ENCODE results near the gene ZNF207.
"Not testable (repeated sequence)": the region's sequence is repeated elsewhere in the genome, so short reads cannot be mapped to it uniquely, and the experiment has no call there.

ZNF207 gene

GRCh38 chr17:32356750-32357149 is 6.8 kb downstream of the ZNF207 start:
- H3K36me3 ChIP-seq (ENCODE audit: insufficient read depth, low read length): peaks cover 82% of the 10 kb centered on the region
- H3K27me3 ChIP-seq (ENCODE audit: control insufficient read depth, insufficient read depth, low read length): no peaks in the 10 kb centered on the region
- H3K9me3 ChIP-seq (replicated peaks; ENCODE audit: low read length): no peaks in the 10 kb centered on the region
- H3K9ac ChIP-seq (ENCODE audit: low read depth, low read length): no peak overlapping the region
- H3K4me1 ChIP-seq (ENCODE audit: control insufficient read depth, insufficient read depth, low read length): peaks cover 24% of the 10 kb centered on the region
- H3K4me2 ChIP-seq (ENCODE audit: low read length): no peak overlapping the region
- no peak overlapping the region for H3K4me3 ChIP-seq (ENCODE audit: low read length)

- Histone ChIP-seq H3K9ac (ENCODE audit: low read depth, low read length) (no peak overlapping the region), H3K4me1 (ENCODE audit: control insufficient read depth, insufficient read depth, low read length) (peaks cover 16% of the 10 kb centered on the region), H3K36me3 (ENCODE audit: insufficient read depth, low read length) (peaks cover 81% of the 10 kb centered on the region), H3K9me3 (replicated peaks; ENCODE audit: low read length) (no peaks in the 10 kb centered on the region), H3K27me3 (ENCODE audit: control insufficient read depth, insufficient read depth, low read length) (no peaks in the 10 kb centered on the region), H3K4me3 (ENCODE audit: low read length) (no peak overlapping the region), H3K4me2 (ENCODE audit: low read length) (no peak overlapping the region)
These were observed 7.7 kb downstream of the ZNF207 start for GRCh38 chr17:32357615-32358014.

GRCh38 chr17:32361270-32361669 is 11.3 kb downstream of the ZNF207 start:
- no peaks in the 10 kb centered on the region for H3K9me3 ChIP-seq (replicated peaks; ENCODE audit: low read length)
- H3K27me3 ChIP-seq (ENCODE audit: control insufficient read depth, insufficient read depth, low read length): no peaks in the 10 kb centered on the region
- H3K36me3 ChIP-seq (ENCODE audit: insufficient read depth, low read length): peaks cover 88% of the 10 kb centered on the region
- no peaks in the 10 kb centered on the region for H3K4me1 ChIP-seq (ENCODE audit: control insufficient read depth, insufficient read depth, low read length)
- H3K4me2 ChIP-seq (ENCODE audit: low read length): no peak overlapping the region
- no peak overlapping the region for H3K4me3 ChIP-seq (ENCODE audit: low read length)
- H3K9ac ChIP-seq (ENCODE audit: low read depth, low read length): no peak overlapping the region

- no peak overlapping the region for H3K4me3 ChIP-seq (ENCODE audit: low read length)
- no peaks in the 10 kb centered on the region for H3K9me3 ChIP-seq (replicated peaks; ENCODE audit: low read length)
- H3K4me2 ChIP-seq (ENCODE audit: low read length): no peak overlapping the region
- H3K9ac ChIP-seq (ENCODE audit: low read depth, low read length): no peak overlapping the region
- H3K36me3 ChIP-seq (ENCODE audit: insufficient read depth, low read length): peaks cover 92% of the 10 kb centered on the region
- no peaks in the 10 kb centered on the region for H3K4me1 ChIP-seq (ENCODE audit: control insufficient read depth, insufficient read depth, low read length)
- no peaks in the 10 kb centered on the region for H3K27me3 ChIP-seq (ENCODE audit: control insufficient read depth, insufficient read depth, low read length)
These were observed 20.5 kb downstream of the ZNF207 start for GRCh38 chr17:32370426-32370825.

- no peaks in the 10 kb centered on the region for H3K27me3 ChIP-seq (ENCODE audit: control insufficient read depth, insufficient read depth, low read length)
- H3K9me3 ChIP-seq (replicated peaks; ENCODE audit: low read length): no peaks in the 10 kb centered on the region
- H3K4me1 ChIP-seq (ENCODE audit: control insufficient read depth, insufficient read depth, low read length): peaks cover 4% of the 10 kb centered on the region
- H3K36me3 ChIP-seq (ENCODE audit: insufficient read depth, low read length): peaks cover 78% of the 10 kb centered on the region
- no peak overlapping the region for H3K4me3 ChIP-seq (ENCODE audit: low read length)
- no peak overlapping the region for H3K9ac ChIP-seq (ENCODE audit: low read depth, low read length)
- no peak overlapping the region for H3K4me2 ChIP-seq (ENCODE audit: low read length)
These were observed 32.7 kb downstream of the ZNF207 start for GRCh38 chr17:32382526-32383223.

- Histone ChIP-seq H3K9me3 (replicated peaks; ENCODE audit: low read length) (no peaks in the 10 kb centered on the region), H3K4me1 (ENCODE audit: control insufficient read depth, insufficient read depth, low read length) (peaks cover 4% of the 10 kb centered on the region), H3K27me3 (ENCODE audit: control insufficient read depth, insufficient read depth, low read length) (no peaks in the 10 kb centered on the region), H3K4me2 (ENCODE audit: low read length) (no peak overlapping the region), H3K36me3 (ENCODE audit: insufficient read depth, low read length) (peaks cover 72% of the 10 kb centered on the region), H3K4me3 (ENCODE audit: low read length) (no peak overlapping the region), H3K9ac (ENCODE audit: low read depth, low read length) (no peak overlapping the region)
These were observed 34.0 kb downstream of the ZNF207 start for GRCh38 chr17:32383926-32384434.

GRCh38 chr17:32385121-32385520 is 35.2 kb downstream of the ZNF207 start:
- Histone ChIP-seq H3K27me3 (ENCODE audit: control insufficient read depth, insufficient read depth, low read length) (no peaks in the 10 kb centered on the region), H3K36me3 (ENCODE audit: insufficient read depth, low read length) (peaks cover 62% of the 10 kb centered on the region), H3K4me2 (ENCODE audit: low read length) (no peak overlapping the region), H3K4me3 (ENCODE audit: low read length) (no peak overlapping the region), H3K9me3 (replicated peaks; ENCODE audit: low read length) (no peaks in the 10 kb centered on the region), H3K9ac (ENCODE audit: low read depth, low read length) (no peak overlapping the region), H3K4me1 (ENCODE audit: control insufficient read depth, insufficient read depth, low read length) (peaks cover 4% of the 10 kb centered on the region)

GRCh38 chr17:32385971-32386370 is 36.0 kb downstream of the ZNF207 start:
- Histone ChIP-seq H3K4me3 (ENCODE audit: low read length) (no peak overlapping the region), H3K9me3 (replicated peaks; ENCODE audit: low read length) (no peaks in the 10 kb centered on the region), H3K4me2 (ENCODE audit: low read length) (no peak overlapping the region), H3K4me1 (ENCODE audit: control insufficient read depth, insufficient read depth, low read length) (peaks cover 4% of the 10 kb centered on the region), H3K9ac (ENCODE audit: low read depth, low read length) (no peak overlapping the region), H3K36me3 (ENCODE audit: insufficient read depth, low read length) (peaks cover 54% of the 10 kb centered on the region), H3K27me3 (ENCODE audit: control insufficient read depth, insufficient read depth, low read length) (no peaks in the 10 kb centered on the region)

- Histone ChIP-seq H3K9me3 (replicated peaks; ENCODE audit: low read length) (no peaks in the 10 kb centered on the region), H3K27me3 (ENCODE audit: control insufficient read depth, insufficient read depth, low read length) (no peaks in the 10 kb centered on the region), H3K4me3 (ENCODE audit: low read length) (no peak overlapping the region), H3K9ac (ENCODE audit: low read depth, low read length) (no peak overlapping the region), H3K4me2 (ENCODE audit: low read length) (no peak overlapping the region), H3K36me3 (ENCODE audit: insufficient read depth, low read length) (peaks cover 46% of the 10 kb centered on the region), H3K4me1 (ENCODE audit: control insufficient read depth, insufficient read depth, low read length) (peaks cover 4% of the 10 kb centered on the region)
These were observed 36.9 kb downstream of the ZNF207 start for GRCh38 chr17:32386844-32387243.

GRCh38 chr17:32388128-32388527 is 38.2 kb downstream of the ZNF207 start:
- H3K9ac ChIP-seq (ENCODE audit: low read depth, low read length); H3K4me3 ChIP-seq (ENCODE audit: low read length); H3K4me1 ChIP-seq (ENCODE audit: control insufficient read depth, insufficient read depth, low read length): not testable (repeated sequence)

GRCh38 chr17:32388613-32389459 is 38.9 kb downstream of the ZNF207 start:
- peaks cover 4% of the 10 kb centered on the region for H3K4me1 ChIP-seq (ENCODE audit: control insufficient read depth, insufficient read depth, low read length)
- H3K9me3 ChIP-seq (replicated peaks; ENCODE audit: low read length): no peaks in the 10 kb centered on the region
- H3K4me2 ChIP-seq (ENCODE audit: low read length): no peak overlapping the region
- no peak overlapping the region for H3K4me3 ChIP-seq (ENCODE audit: low read length)
- no peak overlapping the region for H3K9ac ChIP-seq (ENCODE audit: low read depth, low read length)
- H3K27me3 ChIP-seq (ENCODE audit: control insufficient read depth, insufficient read depth, low read length): no peaks in the 10 kb centered on the region
- H3K36me3 ChIP-seq (ENCODE audit: insufficient read depth, low read length): peaks cover 26% of the 10 kb centered on the region

More at GRCh38 chr17:32388128-32388527, 38.2 kb downstream of the ZNF207 start:
- H3K27me3 ChIP-seq (ENCODE audit: control insufficient read depth, insufficient read depth, low read length); H3K4me2 ChIP-seq (ENCODE audit: low read length); H3K9me3 ChIP-seq (replicated peaks; ENCODE audit: low read length): not testable (repeated sequence)
- H3K36me3 ChIP-seq (ENCODE audit: insufficient read depth, low read length): peaks cover 33% of the 10 kb centered on the region

Measured in skeletal muscle satellite cell (primary cell).